Small intestine (tissue), 7 donors: ENCODE measurements around the gene PDE7B. TPM values are rescaled to one million over a fixed set of nuclear protein-coding genes. Genes with fewer than 3 reads are reported as not detected.

Experiments
- DNase-seq, 2 donors: peaks; one replicate each; pipeline versions ENCODE4 v3.0.0 to v3.0.0-alpha.2; 2013
- FAIRE-seq: peaks from 2 replicates; lab custom pipeline; 2012; peaks lifted over from hg19 to GRCh38; lab: Jason Lieb, UNC
- H3K27ac ChIP-seq, 3 donors: one replicate each; pipeline ENCODE4 v1.5.1; 2013; ENCODE audit warnings: low read length in 2 of 3, mild to moderate bottlenecking in 2 of 3, control low read depth in 1 of 3, inconsistent platforms in 1 of 3, low read depth in 1 of 3, moderate library complexity in 1 of 3
- H3K27me3 ChIP-seq, 3 donors: one replicate each; pipeline ENCODE4 v1.6.1; 2013; ENCODE audit warnings: low read length in 3 of 3, inconsistent platforms in 1 of 3; ENCODE audit not compliant: control insufficient read depth in 3 of 3, insufficient read depth in 3 of 3
- H3K36me3 ChIP-seq, 3 donors: one replicate each; pipeline ENCODE4 v1.6.1; 2013; ENCODE audit warnings: low read length in 3 of 3, inconsistent platforms in 1 of 3, low read depth in 1 of 3, mild to moderate bottlenecking in 1 of 3, moderate library complexity in 1 of 3; ENCODE audit not compliant: control insufficient read depth in 3 of 3, insufficient read depth in 2 of 3
- H3K4me1 ChIP-seq, 3 donors: one replicate each; pipeline ENCODE4 v1.6.1; 2013; ENCODE audit warnings: low read length in 2 of 3, inconsistent platforms in 1 of 3, low read depth in 1 of 3, mild to moderate bottlenecking in 1 of 3, moderate library complexity in 1 of 3; ENCODE audit not compliant: control insufficient read depth in 3 of 3, insufficient read depth in 2 of 3
- H3K4me3 ChIP-seq, 3 donors: one replicate each; pipeline ENCODE4 v1.5.1; 2013; ENCODE audit warnings: low read length in 3 of 3, control low read depth in 1 of 3, inconsistent platforms in 1 of 3, low read depth in 1 of 3, mild to moderate bottlenecking in 1 of 3, moderate library complexity in 1 of 3
- H3K9me3 ChIP-seq, 2 donors: one replicate each; pipeline ENCODE4 v1.6.1; 2013; ENCODE audit warnings: low read depth in 1 of 2, low read length in 1 of 2; ENCODE audit not compliant: control insufficient read depth in 2 of 2, insufficient read depth in 1 of 2
- WGBS, 3 donors: extraction: QIAGEN DNeasy Blood & Tissue Kit; methylation state at CpG; one replicate each; pipeline ENCODE4 v1.1.7; 2013; 5-methylcytosine and 5-hydroxymethylcytosine counted together
- polyA plus RNA-seq, 4 donors: library from polyadenylated mRNA; stranded (reverse) in 3 of 4; unstranded in 1 of 4; fragments of 200-250 nt in 3 of 4; fragments of 120-200 nt in 1 of 4; gene quantifications; one replicate each; pipeline versions ENCODE4 v1.2.1 to v1.2.3, GENCODE V29; 2013
- donor health status: healthy with polysubstance abuse.
- donor health status: control.
- donor health status: control.
- donor health status: Bipolar disorder and iron deficiency.
- donor health status: healthy.

The PDE7B gene
- polyA plus RNA-seq, 4 donors: 0.22 to 1.4 (median 0.82) TPM

DNA sequence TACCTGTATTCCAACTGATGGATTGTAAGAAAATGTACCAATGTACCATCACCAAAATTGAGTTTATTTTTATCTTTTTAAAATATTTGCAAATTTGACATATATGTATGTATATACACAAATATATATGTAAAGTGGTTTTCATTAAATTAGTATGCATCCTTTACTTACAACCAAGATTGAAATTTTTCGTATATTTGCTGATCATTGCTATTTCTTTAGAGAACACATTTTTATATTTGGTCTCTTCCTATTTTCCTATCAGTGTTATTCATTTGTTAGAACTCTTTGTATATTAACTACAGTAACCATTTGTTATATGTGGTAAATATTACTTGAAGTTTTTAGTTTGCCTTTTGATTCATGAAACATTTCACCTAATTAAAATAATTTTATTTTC, 324.4 kb downstream of the PDE7B start:
- DNase-seq (no peak), FAIRE-seq (no peak)
- no peaks in the 10 kb centered on the region for H3K4me1 ChIP-seq
- H3K36me3 ChIP-seq: no peaks in the 10 kb centered on the region
- no peaks in the 10 kb centered on the region for H3K27me3 ChIP-seq
- no peak overlapping the region for H3K4me3 ChIP-seq
- 93 to 97% (median 94%) methylated on average over 1 of the region's 1 CpG for WGBS, 3 donors
- peaks cover 0 to 3% of the 10 kb centered on the region in 2 donors for H3K9me3 ChIP-seq
- H3K27ac ChIP-seq: no peak overlapping the region

DNA sequence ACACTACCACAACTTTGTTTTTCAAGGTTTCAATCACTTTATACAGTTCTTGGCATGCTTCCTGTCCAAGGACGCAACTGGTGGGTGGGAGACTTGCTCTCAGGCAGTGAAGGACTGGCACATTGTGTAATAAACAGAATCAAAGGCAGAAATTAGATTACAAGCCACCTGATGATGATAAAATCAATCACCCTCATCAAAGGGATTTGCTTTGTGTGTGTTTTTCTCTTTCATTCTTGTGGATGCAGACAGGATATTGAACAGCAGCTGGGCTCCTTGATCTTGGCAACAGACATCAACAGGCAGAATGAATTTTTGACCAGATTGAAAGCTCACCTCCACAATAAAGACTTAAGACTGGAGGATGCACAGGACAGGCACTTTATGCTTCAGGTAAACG, 327.2 kb downstream of the PDE7B start:
- WGBS, 3 donors: 21 to 61% (median 47%) methylated on average over 2 of the region's 2 CpGs
- no peaks in the 10 kb centered on the region for H3K4me1 ChIP-seq
- no peaks in the 10 kb centered on the region for H3K36me3 ChIP-seq
- DNase-seq (no peak), FAIRE-seq (no peak)
- no peaks in the 10 kb centered on the region for H3K9me3 ChIP-seq
- H3K4me3 ChIP-seq: no peak overlapping the region
- no peak overlapping the region for H3K27ac ChIP-seq
- no peaks in the 10 kb centered on the region for H3K27me3 ChIP-seq

DNA sequence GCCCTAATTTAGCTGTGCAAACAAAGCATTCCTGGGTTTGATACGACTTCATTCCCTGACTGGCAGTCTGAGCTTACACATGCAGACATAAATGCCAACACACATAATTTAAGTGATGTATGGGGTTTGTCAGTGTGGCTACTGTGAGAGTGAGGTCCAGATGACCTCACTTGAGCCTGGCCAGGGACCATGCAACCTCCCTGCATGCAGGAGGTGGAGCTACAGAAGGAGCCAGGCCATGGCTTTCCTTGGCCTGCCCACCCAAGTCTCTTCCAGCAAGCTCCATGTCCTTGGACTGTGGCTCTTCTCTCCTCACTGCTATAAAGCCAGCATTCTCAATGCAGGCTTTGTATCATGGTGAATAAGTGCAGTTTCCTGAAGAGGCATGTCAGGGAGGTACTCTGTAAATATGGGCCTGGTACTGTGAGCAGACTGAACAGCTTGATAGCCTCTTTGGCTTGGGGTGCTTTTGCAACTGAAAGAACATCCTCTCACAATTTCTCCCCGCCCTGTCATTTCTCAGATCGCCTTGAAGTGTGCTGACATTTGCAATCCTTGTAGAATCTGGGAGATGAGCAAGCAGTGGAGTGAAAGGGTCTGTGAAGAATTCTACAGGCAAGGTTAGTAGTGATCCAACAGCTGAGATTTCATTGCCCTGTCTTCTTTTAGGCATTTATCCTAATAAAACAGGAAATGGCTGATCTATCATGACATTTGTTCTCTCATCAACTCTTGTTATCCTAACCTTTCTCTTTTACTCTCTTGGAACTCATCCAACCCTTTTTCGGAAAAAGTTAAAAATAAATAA, 329.4 kb downstream of the PDE7B start:
- no peaks in the 10 kb centered on the region for H3K36me3 ChIP-seq
- no peaks in the 10 kb centered on the region for H3K27me3 ChIP-seq
- FAIRE-seq (no peak), DNase-seq (no peak)
- 80 to 90% (median 85%) methylated on average over 4 of the region's 4 CpGs for WGBS, 3 donors
- no peaks in the 10 kb centered on the region for H3K4me1 ChIP-seq
- H3K27ac ChIP-seq: no peak overlapping the region
- no peaks in the 10 kb centered on the region for H3K9me3 ChIP-seq
- no peak overlapping the region for H3K4me3 ChIP-seq

DNA sequence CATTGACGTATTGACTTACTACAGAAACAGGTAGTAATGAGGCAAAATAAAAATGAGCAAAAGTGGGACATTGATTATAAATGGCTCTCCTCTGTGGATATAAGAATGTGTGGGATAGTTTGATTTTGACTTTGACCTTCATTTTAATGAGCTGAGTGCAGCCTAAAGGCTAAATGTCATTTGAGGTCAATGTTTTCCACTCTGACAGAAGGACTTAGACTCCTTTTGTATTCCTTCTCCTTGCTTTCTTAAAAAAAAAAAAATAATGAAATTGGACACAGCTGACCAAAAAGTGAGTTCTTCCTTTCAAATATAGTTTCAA, 330.0 kb downstream of the PDE7B start:
- 90 to 97% (median 94%) methylated on average over 1 of the region's 1 CpG for WGBS, 3 donors
- no peak for DNase-seq
- Histone ChIP-seq H3K4me1 (no peaks in the 10 kb centered on the region), H3K36me3 (no peaks in the 10 kb centered on the region), H3K27me3 (no peaks in the 10 kb centered on the region), H3K27ac (no peak overlapping the region), H3K4me3 (no peak overlapping the region), H3K9me3 (no peaks in the 10 kb centered on the region)
- FAIRE-seq: no peak

DNA sequence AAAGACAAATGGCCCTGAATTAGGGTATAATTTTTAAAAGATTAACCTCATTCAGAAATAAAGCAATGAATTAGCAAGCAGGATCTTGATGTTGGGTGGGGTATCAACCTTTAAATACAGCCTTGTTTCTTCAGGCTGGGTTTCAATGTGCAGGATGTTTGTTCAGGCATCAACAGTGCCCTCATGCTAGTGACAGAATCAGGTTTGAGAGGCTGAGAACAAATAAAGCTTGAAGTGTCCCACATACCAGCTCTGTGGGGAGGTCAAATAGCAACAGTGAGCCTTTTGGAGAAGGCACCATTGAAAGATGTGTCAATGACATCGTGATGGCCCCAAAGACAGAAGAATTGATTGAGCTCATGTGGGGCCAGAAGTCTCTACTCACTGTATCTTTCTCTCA, 330.4 kb downstream of the PDE7B start:
- Histone ChIP-seq H3K9me3 (no peaks in the 10 kb centered on the region), H3K27me3 (no peaks in the 10 kb centered on the region), H3K4me1 (no peaks in the 10 kb centered on the region), H3K27ac (no peak overlapping the region), H3K36me3 (no peaks in the 10 kb centered on the region), H3K4me3 (no peak overlapping the region)
- 63 to 75% (median 72%) methylated on average over 1 of the region's 1 CpG for WGBS, 3 donors
- FAIRE-seq: no peak
- no peak for DNase-seq

DNA sequence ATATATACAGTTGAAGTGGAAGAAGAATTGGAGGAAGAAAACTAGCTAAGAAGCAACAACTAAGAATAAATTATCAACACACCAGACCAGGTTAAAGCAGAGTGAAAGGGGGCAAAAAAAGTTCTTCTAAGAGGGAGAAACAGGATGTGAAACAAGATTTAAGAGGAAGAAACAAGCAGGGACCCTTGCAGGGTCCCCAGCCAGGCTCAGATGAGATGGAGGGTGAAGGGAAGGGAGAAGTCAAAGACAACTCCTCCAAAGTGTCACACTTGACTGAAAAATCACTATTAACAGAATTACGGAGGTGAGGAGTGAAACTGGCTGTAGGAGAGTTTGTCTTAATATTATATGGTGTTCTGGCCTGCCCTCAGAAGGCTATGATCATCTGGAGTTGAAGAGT, 333.2 kb downstream of the PDE7B start:
- Histone ChIP-seq H3K4me1 (no peaks in the 10 kb centered on the region), H3K36me3 (no peaks in the 10 kb centered on the region), H3K4me3 (no peak overlapping the region), H3K9me3 (no peaks in the 10 kb centered on the region), H3K27me3 (no peaks in the 10 kb centered on the region), H3K27ac (no peak overlapping the region)
- 85 to 94% (median 87%) methylated on average over 1 of the region's 1 CpG for WGBS, 3 donors
- no peak for DNase-seq
- no peak for FAIRE-seq

DNA sequence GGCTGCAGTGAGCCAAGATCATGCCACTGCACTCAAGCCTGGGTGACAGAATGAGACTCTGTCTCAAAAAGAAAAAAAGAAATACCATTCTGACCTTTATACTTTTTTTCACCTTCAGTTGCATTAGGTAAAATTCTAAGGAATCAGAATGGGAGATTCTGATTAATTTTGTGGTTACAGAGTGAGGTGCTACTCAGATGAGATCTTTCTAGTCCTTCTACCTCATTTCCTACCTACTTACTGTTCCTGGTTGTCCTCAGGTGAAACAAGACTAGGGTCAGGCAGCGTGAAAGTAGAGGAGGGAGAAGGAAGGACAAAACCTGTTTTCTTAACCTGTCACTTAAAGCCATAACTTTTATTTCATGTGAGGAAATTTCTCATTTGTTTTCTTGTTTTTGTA, 334.9 kb downstream of the PDE7B start:
- H3K27ac ChIP-seq: no peak overlapping the region
- WGBS, 3 donors: 90 to 94% (median 90%) methylated on average over 1 of the region's 1 CpG
- H3K36me3 ChIP-seq: no peaks in the 10 kb centered on the region
- no peaks in the 10 kb centered on the region for H3K9me3 ChIP-seq
- H3K27me3 ChIP-seq: no peaks in the 10 kb centered on the region
- DNase-seq (no peak), FAIRE-seq (no peak)
- H3K4me3 ChIP-seq: no peak overlapping the region
- peaks cover 0 to 4% (median 0%) of the 10 kb centered on the region in 3 donors for H3K4me1 ChIP-seq

DNA sequence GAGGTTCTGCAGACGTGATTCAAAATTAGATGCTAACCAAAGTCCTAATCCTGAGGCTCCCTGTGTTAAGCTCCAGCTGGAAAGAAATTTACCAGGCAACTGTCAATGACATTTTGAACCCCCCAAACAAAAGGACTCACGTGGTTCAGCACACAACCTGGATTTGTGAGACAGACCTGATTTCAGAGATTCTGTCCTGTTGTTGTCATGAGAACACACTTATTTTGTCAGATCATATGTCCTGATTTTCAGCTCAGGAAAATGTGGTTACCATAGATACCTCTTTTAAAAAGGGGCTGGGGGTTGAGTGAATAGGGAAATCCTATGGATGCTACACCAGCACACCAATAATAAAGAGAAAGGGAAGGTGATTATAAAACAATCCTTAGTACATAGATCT, 337.0 kb downstream of the PDE7B start:
- Histone ChIP-seq H3K36me3 (peaks cover 0 to 3% (median 0%) of the 10 kb centered on the region in 3 donors), H3K4me1 (peaks cover 0 to 4% (median 0%) of the 10 kb centered on the region in 3 donors), H3K9me3 (no peaks in the 10 kb centered on the region), H3K4me3 (no peak overlapping the region), H3K27ac (no peak overlapping the region), H3K27me3 (no peaks in the 10 kb centered on the region)
- no peak for DNase-seq
- 61 to 74% (median 64%) methylated on average over 2 of the region's 2 CpGs for WGBS, 3 donors
- FAIRE-seq: no peak

DNA sequence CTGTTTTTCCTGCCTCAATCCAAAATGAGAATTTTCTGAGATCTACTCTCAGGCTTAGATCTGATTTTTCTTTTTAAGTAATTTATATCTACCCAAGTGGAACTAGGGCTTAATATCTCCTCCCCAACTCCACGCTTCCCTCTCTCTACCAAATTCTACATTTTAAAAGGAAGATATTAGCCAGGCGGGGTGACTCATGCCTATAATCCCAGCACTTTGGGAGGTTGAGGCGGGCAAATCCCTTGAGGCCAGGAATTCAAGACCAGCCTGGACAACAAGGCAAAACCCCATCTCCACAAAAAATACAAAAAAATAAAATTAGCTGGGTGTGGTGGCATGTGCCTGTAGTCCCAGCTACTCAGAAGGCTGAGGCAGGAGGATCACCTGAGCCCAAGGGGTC, 337.6 kb downstream of the PDE7B start:
- WGBS, 3 donors: 93 to 96% (median 95%) methylated on average over 3 of the region's 3 CpGs
- FAIRE-seq: no peak
- H3K36me3 ChIP-seq: peaks cover 0 to 3% (median 0%) of the 10 kb centered on the region in 3 donors

More for the DNA sequence above, 337.6 kb downstream of the PDE7B start:
- Histone ChIP-seq H3K4me1 (peaks cover 0 to 4% (median 0%) of the 10 kb centered on the region in 3 donors), H3K4me3 (peak overlapping the region in 1 of 3 donors; percentile 4), H3K9me3 (no peaks in the 10 kb centered on the region), H3K27me3 (no peaks in the 10 kb centered on the region), H3K27ac (no peak overlapping the region)
- no peak for DNase-seq
